GM12892 (cell line): ENCODE data around the gene SORCS2.

Experiments used
- POLR2A ChIP-seq: IDR thresholded peaks from 2 replicates; pipeline ENCODE4 v1.6.1; 2011; ENCODE audit warnings: low read depth, low read length, control low read depth
- POLR2AphosphoS5 ChIP-seq: IDR thresholded peaks from 2 replicates; pipeline ENCODE4 v1.6.1; 2011; ENCODE audit warnings: low read depth, low read length, control low read depth

- TF ChIP-seq POLR2A (no peak), POLR2AphosphoS5 (no peak)
Observed at GRCh38 chr4:7739918-7740865, 547.9 kb downstream of the SORCS2 start.
